Ovary (tissue), 9 donors: ENCODE results near the gene DIAPH3. TPM values are rescaled to one million over a fixed set of nuclear protein-coding genes. Genes with fewer than 3 reads are reported as not detected.

Source experiments
- DNase-seq, 5 donors: peaks; one replicate each; pipeline ENCODE4 v3.0.0-alpha.2; 2019 to 2020
- H3K27ac ChIP-seq, 2 donors: fragments of 200-600 bp; one replicate each; pipeline versions ENCODE4 v1.5.1 to v1.8.0; 2019 to 2022
- H3K27me3 ChIP-seq: fragments of 200-600 bp; one replicate; pipeline ENCODE4 v1.8.0; 2022
- H3K36me3 ChIP-seq: fragments of 200-600 bp; sonication (generic); one replicate; pipeline ENCODE4 v1.5.1; 2019
- H3K4me1 ChIP-seq: one replicate; pipeline ENCODE4 v1.8.1; 2013; ENCODE audit warnings: mild to moderate bottlenecking, moderate library complexity; ENCODE audit not compliant: insufficient read depth
- H3K4me3 ChIP-seq: fragments of 200-600 bp; sonication (generic); one replicate; pipeline ENCODE4 v1.5.1; 2017
- H3K9me3 ChIP-seq, 2 donors: fragments of 200-600 bp in 1 of 2; sonication (generic) in 1 of 2; one replicate each; pipeline versions ENCODE4 v1.5.1 to v1.8.1; 2013 to 2019; ENCODE audit warnings: mild to moderate bottlenecking in 1 of 2, moderate library complexity in 1 of 2
- CTCF ChIP-seq, 3 donors: fragments of 450-650 bp in 2 of 3; fragments of 200-600 bp in 1 of 3; IDR thresholded peaks; one replicate each; pipeline versions ENCODE4 v1.5.1 to v1.8.0; 2016 to 2022; ENCODE audit warnings: antibody characterized with exemption in 3 of 3, mild to moderate bottlenecking in 1 of 3
- EP300 ChIP-seq: sonication (generic); formaldehyde crosslinking; IDR thresholded peaks from one replicate; pipeline ENCODE4 v1.6.1; 2017; ENCODE audit warnings: antibody characterized with exemption
- POLR2A ChIP-seq: fragments of 450-650 bp; IDR thresholded peaks from one replicate; pipeline ENCODE4 v1.6.1; 2017; ENCODE audit warnings: antibody characterized with exemption, mild to moderate bottlenecking, moderate library complexity
- WGBS, 3 donors: extraction: QIAGEN DNeasy Blood & Tissue Kit in 1 of 3; methylation state at CpG; one replicate each; pipeline versions ENCODE4 v1.1.5 to v1.1.7; 2013 to 2017; 5-methylcytosine and 5-hydroxymethylcytosine counted together
- intact Hi-C, 4 donors: fragments of 100-400 bp; cut with DNase I; formaldehyde crosslinking; loops; one replicate each; pipeline versions ENCODE4 v1.11.0 to v1.15.1; 2022 to 2023
- polyA plus RNA-seq, 2 donors: library from polyadenylated mRNA; stranded (reverse); fragments of 200-250 nt in 1 of 2; fragments of 350-450 nt in 1 of 2; fragmentation: Illumina TruSeq in 1 of 2; extraction: RNeasy Lipid Tissue Mini Kit (QIAGEN cat#74804) in 1 of 2; gene quantifications; one replicate each; pipeline ENCODE4 v1.2.3, GENCODE V29; 2013 to 2014
- total RNA-seq, 7 donors: library from RNA; depleted of rRNA in 2 of 7; stranded (reverse); fragments of >200 nt in 2 of 7; fragmentation: NEBNext Ultra II Directional in 3 of 7; extraction: Animal tissue kit (Norgen Biotek cat#: 25700) in 3 of 7; gene quantifications; one replicate each; pipeline versions ENCODE4 v1.1.0 to v1.2.4, GENCODE V29; 2016 to 2023
- donor health status: DM: no; HTN: no; CAD: no; lungs with moderate emphysema.
- donor health status: DM: no; HTN: no; CAD: no.
- donor health status: Bipolar disorder and iron deficiency.
- donor health status: DM: yes; HTN: yes; CAD: no.
- donor health status: DM: no; HTN: no; CAD: no.
- donor health status: DM: yes; HTN: yes; CAD: no.

The DIAPH3 gene
- total and polyA plus RNA-seq, 9 donors: 0.13 to 2.6 (median 0.40) TPM; not detected in 1

GRCh38 chr13:59957438-59957837 is 206.3 kb downstream of the DIAPH3 start:
- no peak overlapping the region for H3K27ac ChIP-seq
- WGBS, 3 donors: 88 to 95% (median 88%) methylated on average over 2 of the region's 2 CpGs
- no peak overlapping the region for H3K4me3 ChIP-seq
- no peak for TF ChIP-seq EP300
- TF ChIP-seq CTCF (IDR thresholded peaks at IDR 0.05): no peak
- H3K27me3 ChIP-seq: no peaks in the 10 kb centered on the region
- no peaks in the 10 kb centered on the region for H3K36me3 ChIP-seq
- no peaks in the 10 kb centered on the region for H3K4me1 ChIP-seq
- no peak for DNase-seq
- H3K9me3 ChIP-seq: no peaks in the 10 kb centered on the region
- intact Hi-C loops: no loop called here

- DNase-seq: no peak
- intact Hi-C loops: no loop called here
- H3K4me3 ChIP-seq: no peak overlapping the region
- H3K27ac ChIP-seq: no peak overlapping the region
- H3K36me3 ChIP-seq: no peaks in the 10 kb centered on the region
- no peaks in the 10 kb centered on the region for H3K27me3 ChIP-seq
- no peaks in the 10 kb centered on the region for H3K9me3 ChIP-seq
- TF ChIP-seq CTCF (IDR thresholded peaks at IDR 0.05): no peak
- no peak for TF ChIP-seq EP300
- TF ChIP-seq POLR2A: no peak
- no peaks in the 10 kb centered on the region for H3K4me1 ChIP-seq
Observed at GRCh38 chr13:59954601-59955000, 209.1 kb downstream of the DIAPH3 start.

- Histone ChIP-seq H3K4me3 (no peak overlapping the region), H3K36me3 (no peaks in the 10 kb centered on the region), H3K27me3 (no peaks in the 10 kb centered on the region), H3K27ac (no peak overlapping the region), H3K9me3 (no peaks in the 10 kb centered on the region), H3K4me1 (no peaks in the 10 kb centered on the region)
- intact Hi-C loops: no loop called here
- TF ChIP-seq POLR2A (no peak), EP300 (no peak), CTCF (IDR thresholded peaks at IDR 0.05) (no peak)
- WGBS, 3 donors: 95 to 98% (median 97%) methylated on average over 2 of the region's 2 CpGs
- DNase-seq: no peak
Observed at GRCh38 chr13:59951011-59951410, 212.7 kb downstream of the DIAPH3 start.

GRCh38 chr13:59950266-59950665 is 213.5 kb downstream of the DIAPH3 start:
- H3K4me1 ChIP-seq: no peaks in the 10 kb centered on the region
- TF ChIP-seq POLR2A: no peak
- no peak for TF ChIP-seq CTCF (IDR thresholded peaks at IDR 0.05)
- no peak for TF ChIP-seq EP300
- WGBS, 3 donors: 92 to 97% (median 95%) methylated on average over 2 of the region's 2 CpGs
- no peak overlapping the region for H3K27ac ChIP-seq
- no peaks in the 10 kb centered on the region for H3K27me3 ChIP-seq
- H3K4me3 ChIP-seq: no peak overlapping the region
- no peaks in the 10 kb centered on the region for H3K36me3 ChIP-seq
- no peak for DNase-seq
- intact Hi-C loops: no loop called here
- H3K9me3 ChIP-seq: no peaks in the 10 kb centered on the region

- TF ChIP-seq POLR2A (no peak), EP300 (no peak), CTCF (IDR thresholded peaks at IDR 0.05) (no peak)
- intact Hi-C loops: no loop called here
- DNase-seq: no peak
- H3K27me3 ChIP-seq: no peaks in the 10 kb centered on the region
- H3K9me3 ChIP-seq: no peaks in the 10 kb centered on the region
- no peak overlapping the region for H3K4me3 ChIP-seq
- H3K27ac ChIP-seq: no peak overlapping the region
- H3K4me1 ChIP-seq: no peaks in the 10 kb centered on the region
- H3K36me3 ChIP-seq: no peaks in the 10 kb centered on the region
Observed at GRCh38 chr13:59948686-59949085, 215.0 kb downstream of the DIAPH3 start.
